Left hindlimb (tissue), 1 donor: ENCODE results near the gene LINGO3.

Experiments
- DNase-seq: peaks from one replicate; pipeline ENCODE4 v3.0.0-alpha.2; 2018

Gene LINGO3

GRCh38 chr19:2339644-2340310 lies 31.8 kb upstream of the LINGO3 start:
- no peak for DNase-seq

GRCh38 chr19:2338751-2339643 lies 31.0 kb upstream of the LINGO3 start:
- no peak for DNase-seq

- no peak for DNase-seq
These were observed 30.2 kb upstream of the LINGO3 start for GRCh38 chr19:2338055-2338615.

GRCh38 chr19:2337329-2337707 lies 29.4 kb upstream of the LINGO3 start:
- DNase-seq = no peak

GRCh38 chr19:2336528-2337328 lies 28.8 kb upstream of the LINGO3 start:
- DNase-seq = no peak

GRCh38 chr19:2335848-2336247 lies 27.9 kb upstream of the LINGO3 start:
- DNase-seq = no peak

- DNase-seq = no peak
These were observed 27.3 kb upstream of the LINGO3 start for GRCh38 chr19:2334986-2335846.

- DNase-seq = no peak
These were observed 26.5 kb upstream of the LINGO3 start for GRCh38 chr19:2334426-2334825.

- no peak for DNase-seq
These were observed 25.9 kb upstream of the LINGO3 start for GRCh38 chr19:2333807-2334211.

- DNase-seq = peak; percentile 62
These were observed 25.3 kb upstream of the LINGO3 start for GRCh38 chr19:2333027-2333806.

GRCh38 chr19:2332341-2333026 lies 24.5 kb upstream of the LINGO3 start:
- DNase-seq = no peak

- no peak for DNase-seq
These were observed 23.8 kb upstream of the LINGO3 start for GRCh38 chr19:2331601-2332246.

- no peak for DNase-seq
These were observed 22.8 kb upstream of the LINGO3 start for GRCh38 chr19:2330632-2331284.

GRCh38 chr19:2330255-2330631 lies 22.3 kb upstream of the LINGO3 start:
- DNase-seq = no peak

- DNase-seq = no peak
These were observed 21.6 kb upstream of the LINGO3 start for GRCh38 chr19:2329501-2329916.

GRCh38 chr19:2329149-2329478 lies 21.2 kb upstream of the LINGO3 start:
- peak; percentile 24 for DNase-seq

- DNase-seq = peak; percentile 93
These were observed 20.6 kb upstream of the LINGO3 start, which contains the start of the genes LSM7 and SPPL2B for GRCh38 chr19:2328401-2329148. LSM7 (minus strand) TSS chr19:2328586; CDS start chr19:2328566, 20 bp downstream. SPPL2B (plus strand) TSS chr19:2328684; CDS start chr19:2328710, 26 bp downstream.

- no peak for DNase-seq
These were observed 19.9 kb upstream of the LINGO3 start for GRCh38 chr19:2327773-2328400.
